ENCODE data around the gene OSBPL10.
"Not testable (repeated sequence)": the region's sequence is repeated elsewhere in the genome, so short reads cannot be mapped to it uniquely, and the experiment has no call there.

The OSBPL10 gene

DNA sequence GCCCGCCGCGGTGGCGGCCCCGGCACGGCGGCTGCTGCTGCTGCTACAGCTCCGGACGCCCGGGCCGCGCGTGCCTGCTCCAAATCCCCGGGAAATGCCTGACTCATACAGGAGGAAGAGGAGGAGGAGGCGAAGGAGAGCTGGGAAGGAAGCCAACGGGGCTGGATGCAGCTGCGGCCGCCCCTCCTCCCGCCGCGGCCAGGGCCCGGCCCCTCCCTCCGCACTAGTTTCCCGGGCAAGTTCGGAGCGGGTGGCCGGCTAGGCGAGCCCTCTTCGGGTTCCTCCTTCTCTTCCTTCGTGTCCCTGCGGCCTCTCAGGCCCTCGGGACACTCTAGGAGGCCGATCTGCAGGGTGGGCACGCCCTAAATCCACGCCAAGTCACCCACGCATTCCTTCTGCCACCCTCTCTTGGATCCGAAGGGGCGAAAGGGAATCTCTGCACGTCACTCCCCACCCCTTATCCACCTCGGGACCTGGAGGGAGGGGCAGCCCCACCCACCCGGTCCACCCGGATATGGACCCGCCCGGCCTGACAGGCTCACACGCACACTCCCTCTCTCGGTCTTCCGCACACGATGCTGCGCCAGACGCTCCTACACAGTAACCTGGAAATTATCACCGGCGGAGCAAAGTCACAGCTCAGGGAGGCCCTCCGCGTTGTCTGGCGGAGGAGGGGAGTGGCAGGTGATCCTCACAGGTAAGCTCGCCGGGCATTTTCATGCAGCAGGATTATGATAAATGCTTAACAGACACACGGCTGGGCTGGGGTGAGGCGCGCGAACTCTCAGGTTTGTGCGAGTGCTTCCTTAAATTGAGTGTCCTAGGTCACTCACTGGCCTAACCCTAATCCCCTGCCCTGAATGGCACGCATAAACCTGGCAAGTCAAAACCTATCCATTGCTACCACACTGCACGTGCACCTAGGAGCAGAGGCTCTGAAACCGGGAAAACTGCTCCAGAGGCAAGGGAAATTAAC lies at the start of gene OSBPL10, which contains the start of gene ZNF860:
Gene OSBPL10, minus strand, starts transcription at position 57 of the 976 bp plus-strand sequence. CDS start 83 bp downstream, outside the sequence.
Gene ZNF860, plus strand, starts transcription at position 545 of the 976 bp plus-strand sequence. CDS start 7,330 bp downstream, outside the sequence.
- peak within 1 kb of the TSS; percentile 69 to 97 (median 87) for H3K27ac ChIP-seq
- peak within 1 kb of the TSS; percentile 62 to 85 (median 70) for H3K4me3 ChIP-seq

DNA sequence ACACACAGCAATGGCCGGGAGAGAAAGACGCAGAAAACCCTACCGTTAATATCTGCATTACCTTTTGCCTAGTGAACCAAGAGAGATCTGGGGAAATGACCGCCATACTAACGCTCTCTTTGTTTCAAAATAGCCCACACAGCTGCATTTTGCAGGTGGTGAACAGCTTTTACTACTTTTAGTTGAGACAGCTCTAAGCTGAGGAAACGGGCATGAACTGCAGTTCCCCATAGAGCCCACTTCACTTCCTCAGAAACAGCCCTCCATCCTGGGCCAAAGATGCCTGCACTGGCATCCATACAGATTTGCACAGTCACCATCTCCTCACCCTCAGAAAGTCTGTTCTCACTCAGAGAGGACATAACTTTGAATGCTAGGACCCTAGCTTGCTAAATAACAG lies 45.5 kb upstream of the OSBPL10 start:
- H3K27ac ChIP-seq: no peak overlapping the region
- H3K4me3 ChIP-seq: no peak overlapping the region

- Histone ChIP-seq H3K27ac (no peak overlapping the region), H3K4me3 (no peak overlapping the region)
Measured at GRCh38 chr3:32022947-32023346, 41.9 kb upstream of the OSBPL10 start.

DNA sequence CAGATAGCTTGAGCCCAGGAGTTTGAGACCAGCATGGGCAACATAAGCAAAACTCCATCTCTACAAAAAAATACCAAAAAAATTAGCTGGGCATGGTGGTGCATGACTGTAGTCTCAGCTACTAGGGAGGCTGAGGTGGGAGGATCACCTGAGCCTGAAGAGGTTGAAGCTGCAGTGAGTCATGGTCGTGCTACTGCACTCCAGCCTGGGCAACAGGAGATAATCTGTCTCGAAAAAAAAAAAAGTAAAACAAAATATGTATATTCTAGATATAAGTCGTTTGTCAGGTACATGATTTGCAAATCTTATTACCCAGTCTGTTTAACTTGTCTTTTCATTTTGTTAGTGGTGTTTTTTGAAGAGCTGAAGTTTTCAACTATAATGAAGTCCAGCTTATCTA lies 40.7 kb upstream of the OSBPL10 start:
- Histone ChIP-seq H3K4me3 (no peak overlapping the region), H3K27ac (no peak overlapping the region)

DNA sequence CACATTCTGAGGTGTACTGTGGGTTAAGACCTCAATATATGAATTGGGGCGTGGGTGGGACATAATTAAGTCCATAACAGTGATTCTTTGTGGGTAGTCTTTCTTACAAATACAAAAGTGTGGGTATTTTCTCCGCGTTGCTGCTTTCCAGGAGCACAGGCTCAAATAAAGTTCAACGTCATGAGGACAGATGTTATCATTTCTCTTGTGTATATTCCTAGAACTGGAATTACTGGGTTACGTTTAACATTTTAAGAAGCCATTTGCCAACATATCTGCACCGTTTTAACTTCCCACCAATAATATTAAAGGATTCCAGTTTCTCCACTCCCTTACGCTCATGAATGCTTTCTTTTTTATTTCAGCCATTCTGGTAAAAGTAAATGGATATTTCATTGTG lies 40.1 kb upstream of the OSBPL10 start:
- H3K27ac ChIP-seq: no peak overlapping the region
- no peak overlapping the region for H3K4me3 ChIP-seq

GRCh38 chr3:32018757-32019564 lies 37.9 kb upstream of the OSBPL10 start:
- Histone ChIP-seq H3K4me3 (no peak overlapping the region), H3K27ac (no peak overlapping the region)

GRCh38 chr3:32017286-32017685 lies 36.2 kb upstream of the OSBPL10 start:
- Histone ChIP-seq H3K27ac (no peak overlapping the region), H3K4me3 (no peak overlapping the region)

DNA sequence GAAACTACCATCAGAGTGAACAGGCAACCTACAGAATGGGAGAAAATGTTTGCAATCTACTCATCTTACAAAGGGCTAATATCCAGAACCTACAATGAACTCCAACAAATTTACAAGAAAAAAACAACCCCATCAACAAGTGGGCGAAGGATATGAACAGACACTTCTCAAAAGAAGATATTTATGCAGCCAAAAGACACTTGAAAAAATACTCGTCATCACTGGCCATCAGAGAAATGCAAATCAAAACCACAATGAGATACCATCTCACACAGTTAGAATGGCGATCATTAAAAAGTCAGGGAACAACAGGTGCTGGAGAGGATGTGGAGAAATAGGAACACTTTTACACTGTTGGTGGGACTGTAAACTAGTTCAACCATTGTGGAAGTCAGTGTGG lies 34.6 kb upstream of the OSBPL10 start:
- not testable (repeated sequence) for H3K4me3 ChIP-seq, H3K27ac ChIP-seq

DNA sequence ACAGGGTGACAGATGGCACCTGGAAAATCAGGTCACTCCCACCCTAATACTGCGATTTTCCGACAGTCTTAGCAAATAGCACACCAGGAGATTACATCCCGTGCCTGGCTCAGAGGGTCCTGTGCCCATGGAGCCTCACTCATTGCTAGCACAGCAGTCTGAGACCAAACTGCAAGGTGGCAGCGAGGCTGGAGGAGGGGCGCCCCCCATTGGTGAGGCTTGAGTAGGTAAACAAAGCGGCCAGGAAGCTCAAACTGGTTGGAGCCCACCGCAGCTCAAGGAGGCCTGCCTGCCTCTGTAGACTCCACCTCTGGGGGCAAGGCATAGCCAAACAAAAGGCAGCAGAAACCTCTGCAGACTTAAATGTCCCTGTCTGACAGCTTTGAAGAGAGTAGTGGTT lies 29.6 kb upstream of the OSBPL10 start:
- not testable (repeated sequence) for H3K4me3 ChIP-seq, H3K27ac ChIP-seq

- no peak overlapping the region for H3K27ac ChIP-seq
- no peak overlapping the region for H3K4me3 ChIP-seq
Measured at GRCh38 chr3:32009957-32010356, 28.9 kb upstream of the OSBPL10 start.

- no peak overlapping the region for H3K4me3 ChIP-seq
Measured at GRCh38 chr3:32009101-32009500, 28.0 kb upstream of the OSBPL10 start.

GRCh38 chr3:32004113-32004765 lies 23.2 kb upstream of the OSBPL10 start:
- no peak overlapping the region for H3K4me3 ChIP-seq
- no peak overlapping the region for H3K27ac ChIP-seq

More at GRCh38 chr3:32009101-32009500, 28.0 kb upstream of the OSBPL10 start:
- H3K27ac ChIP-seq: no peak overlapping the region

GRCh38 chr3:32003380-32003779 lies 22.3 kb upstream of the OSBPL10 start:
- Histone ChIP-seq H3K4me3 (no peak overlapping the region), H3K27ac (no peak overlapping the region)

GRCh38 chr3:32002561-32003368 lies 21.7 kb upstream of the OSBPL10 start:
- no peak overlapping the region for H3K4me3 ChIP-seq
- no peak overlapping the region for H3K27ac ChIP-seq

GRCh38 chr3:32000877-32001276 lies 19.8 kb upstream of the OSBPL10 start:
- no peak overlapping the region for H3K4me3 ChIP-seq
- H3K27ac ChIP-seq: no peak overlapping the region

GRCh38 chr3:31999907-32000439 lies 18.9 kb upstream of the OSBPL10 start:
- H3K27ac ChIP-seq: no peak overlapping the region
- H3K4me3 ChIP-seq: no peak overlapping the region

GRCh38 chr3:31997500-31997899 lies 16.4 kb upstream of the OSBPL10 start:
- Histone ChIP-seq H3K27ac (no peak overlapping the region), H3K4me3 (no peak overlapping the region)

DNA sequence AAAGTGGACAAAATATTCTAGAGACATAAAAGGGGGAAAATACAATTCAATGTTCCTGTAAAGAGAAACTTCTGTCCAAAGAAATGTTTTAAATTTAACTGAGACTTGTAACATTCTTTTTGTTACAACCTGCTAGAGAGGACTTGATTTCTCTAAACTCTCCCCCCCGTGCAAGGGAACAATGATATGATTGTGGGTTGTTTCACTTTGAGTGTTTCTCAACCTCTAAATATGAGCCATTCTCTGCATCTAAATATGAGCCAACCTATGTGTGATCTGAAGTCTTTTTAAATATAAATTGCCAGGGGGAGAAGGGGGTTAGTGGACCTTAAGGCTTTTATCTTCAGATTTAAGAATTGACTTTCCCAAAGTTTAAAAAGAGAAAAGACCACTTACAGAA lies 15.1 kb upstream of the OSBPL10 start:
- H3K4me3 ChIP-seq: no peak overlapping the region
- no peak overlapping the region for H3K27ac ChIP-seq

DNA sequence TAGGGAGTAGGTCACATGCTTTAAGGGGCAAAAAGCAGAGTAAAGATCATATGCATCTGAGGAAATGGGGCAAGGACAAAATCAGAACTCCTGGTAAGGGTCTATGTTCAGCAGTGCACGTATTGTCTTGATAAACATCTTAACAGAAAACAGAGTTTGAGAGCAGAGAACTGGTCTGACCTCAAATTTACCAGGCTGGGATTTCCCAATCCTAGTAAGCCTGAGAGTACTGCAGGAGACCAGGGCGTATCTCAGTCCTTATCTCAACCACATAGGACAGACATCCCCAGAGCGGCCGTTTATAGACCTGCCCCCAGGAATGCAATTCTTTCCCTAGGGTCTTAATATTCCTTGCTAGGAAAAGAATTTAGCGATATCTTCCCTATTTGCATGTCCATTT lies 14.0 kb upstream of the OSBPL10 start:
- H3K4me3 ChIP-seq, H3K27ac ChIP-seq: not testable (repeated sequence)
